Prostate gland (tissue), 2 donors: Measurements from ENCODE around the gene TSPYL1.

Experiments
- POLR2A ChIP-seq: fragments of 450-650 bp; IDR thresholded peaks from one replicate; pipeline ENCODE4 v1.6.1; 2016; ENCODE audit warnings: antibody characterized with exemption, mild to moderate bottlenecking
- POLR2AphosphoS5 ChIP-seq: sonication (generic); formaldehyde crosslinking; IDR thresholded peaks from one replicate; pipeline ENCODE4 v1.6.1; 2017; ENCODE audit warnings: antibody characterized with exemption
- TF ChIP-seq, protein P1 (sequence below), 4 experiments: fragments of 200-600 bp in 2 of 4; fragments of 450-650 bp in 2 of 4; sonication (generic) in 2 of 4; IDR thresholded peaks; 1 replicate in 3 of 4; 2 replicates in 1 of 4; pipeline ENCODE4 v1.5.1; 2016 to 2019; ENCODE audit warnings: antibody characterized with exemption in 4 of 4, mild to moderate bottlenecking in 2 of 4, moderate library complexity in 2 of 4

GRCh38 chr6:116309001-116309400, 29.3 kb upstream of the TSPYL1 start:
- TF ChIP-seq POLR2AphosphoS5 (no peak), POLR2A (no peak)
- TF ChIP-seq, protein P1, sequence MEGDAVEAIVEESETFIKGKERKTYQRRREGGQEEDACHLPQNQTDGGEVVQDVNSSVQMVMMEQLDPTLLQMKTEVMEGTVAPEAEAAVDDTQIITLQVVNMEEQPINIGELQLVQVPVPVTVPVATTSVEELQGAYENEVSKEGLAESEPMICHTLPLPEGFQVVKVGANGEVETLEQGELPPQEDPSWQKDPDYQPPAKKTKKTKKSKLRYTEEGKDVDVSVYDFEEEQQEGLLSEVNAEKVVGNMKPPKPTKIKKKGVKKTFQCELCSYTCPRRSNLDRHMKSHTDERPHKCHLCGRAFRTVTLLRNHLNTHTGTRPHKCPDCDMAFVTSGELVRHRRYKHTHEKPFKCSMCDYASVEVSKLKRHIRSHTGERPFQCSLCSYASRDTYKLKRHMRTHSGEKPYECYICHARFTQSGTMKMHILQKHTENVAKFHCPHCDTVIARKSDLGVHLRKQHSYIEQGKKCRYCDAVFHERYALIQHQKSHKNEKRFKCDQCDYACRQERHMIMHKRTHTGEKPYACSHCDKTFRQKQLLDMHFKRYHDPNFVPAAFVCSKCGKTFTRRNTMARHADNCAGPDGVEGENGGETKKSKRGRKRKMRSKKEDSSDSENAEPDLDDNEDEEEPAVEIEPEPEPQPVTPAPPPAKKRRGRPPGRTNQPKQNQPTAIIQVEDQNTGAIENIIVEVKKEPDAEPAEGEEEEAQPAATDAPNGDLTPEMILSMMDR (IDR thresholded peaks at IDR 0.05) = no peak
